IPS-18c (cell line): ENCODE measurements around the gene PACRG.

ENCODE experiments used
- H3K4me3 ChIP-seq: 2 replicates; pipeline ENCODE4 v1.7.0; 2013; ENCODE audit warnings: low read depth, mild to moderate bottlenecking, low read length, moderate library complexity; ENCODE audit not compliant: insufficient read depth
- H3K9me3 ChIP-seq: one replicate; pipeline ENCODE4 v1.6.1; 2013; ENCODE audit warnings: mild to moderate bottlenecking, low read length, moderate library complexity; ENCODE audit not compliant: control insufficient read depth, insufficient read depth

The PACRG gene

GRCh38 chr6:162873537-162873936, 145.8 kb downstream of the PACRG start:
- Histone ChIP-seq H3K9me3 (no peaks in the 10 kb centered on the region), H3K4me3 (no peak overlapping the region)

- no peaks in the 10 kb centered on the region for H3K9me3 ChIP-seq
Observed at GRCh38 chr6:162875070-162875469, 147.3 kb downstream of the PACRG start.

DNA sequence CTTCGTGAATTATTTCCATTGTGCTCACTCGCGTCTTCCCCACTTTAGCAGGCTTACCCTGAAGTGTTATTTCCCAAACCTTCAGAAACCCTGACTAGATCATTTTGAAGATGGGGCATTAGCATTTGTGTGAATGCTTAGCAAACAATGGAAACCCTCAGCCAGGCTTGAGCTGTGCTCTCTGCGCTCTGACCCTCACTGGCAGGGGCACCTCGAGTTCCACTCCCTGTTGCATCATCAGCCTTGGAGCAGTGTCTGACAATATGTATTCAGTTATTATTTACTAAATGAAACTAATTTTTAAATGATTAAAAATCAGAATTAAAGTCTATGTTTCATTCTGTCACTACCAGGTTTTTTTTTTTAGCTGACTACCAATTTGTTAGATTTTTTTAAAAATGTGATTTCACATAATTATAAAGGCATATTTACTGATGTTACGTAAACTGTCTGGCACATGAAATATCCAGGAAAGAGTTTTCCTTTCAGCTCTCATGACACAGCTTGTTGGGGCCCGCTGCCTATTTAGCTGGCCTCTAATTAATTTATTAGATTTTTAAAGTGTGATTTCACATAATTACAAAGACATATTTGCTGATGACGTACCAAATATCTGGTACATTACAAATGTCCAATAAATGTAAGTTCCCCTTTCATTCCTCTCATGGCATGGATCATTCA, 155.2 kb downstream of the PACRG start:
- Histone ChIP-seq H3K4me3 (no peak overlapping the region), H3K9me3 (peaks cover 2% of the 10 kb centered on the region)

More at GRCh38 chr6:162875070-162875469, 147.3 kb downstream of the PACRG start:
- no peak overlapping the region for H3K4me3 ChIP-seq

- H3K9me3 ChIP-seq, result peaks cover 2% of the 10 kb centered on the region
- H3K4me3 ChIP-seq, result no peak overlapping the region
Observed at GRCh38 chr6:162887981-162888689, 160.4 kb downstream of the PACRG start.

- peaks cover 2% of the 10 kb centered on the region for H3K9me3 ChIP-seq
- H3K4me3 ChIP-seq, result no peak overlapping the region
Observed at GRCh38 chr6:162889303-162889702, 161.5 kb downstream of the PACRG start.

GRCh38 chr6:162898011-162898410, 170.2 kb downstream of the PACRG start:
- H3K4me3 ChIP-seq, result no peak overlapping the region

DNA sequence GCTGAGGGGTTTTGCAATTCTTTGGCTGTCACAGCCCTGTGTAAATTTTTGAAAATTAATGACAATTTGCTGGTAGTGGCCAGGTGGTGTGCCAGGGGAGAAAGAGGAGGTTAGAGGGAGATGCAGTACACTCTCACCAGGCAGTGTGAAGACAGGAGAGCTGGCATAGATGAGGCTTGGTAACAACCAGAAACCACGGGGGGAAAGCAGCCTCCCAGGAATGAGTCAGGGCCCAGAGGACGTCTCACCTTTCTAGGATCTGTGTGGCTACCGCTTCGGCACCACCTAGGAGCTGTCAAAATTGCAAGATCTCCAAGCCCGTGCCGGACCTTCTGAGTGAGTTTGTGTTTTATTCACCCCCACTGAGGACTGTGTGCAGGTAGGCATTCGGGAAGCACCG, 171.4 kb downstream of the PACRG start:
- H3K4me3 ChIP-seq, result no peak overlapping the region
- H3K9me3 ChIP-seq, result no peaks in the 10 kb centered on the region

More at GRCh38 chr6:162898011-162898410, 170.2 kb downstream of the PACRG start:
- no peaks in the 10 kb centered on the region for H3K9me3 ChIP-seq

GRCh38 chr6:162900503-162900902, 172.7 kb downstream of the PACRG start:
- Histone ChIP-seq H3K9me3 (no peaks in the 10 kb centered on the region), H3K4me3 (no peak overlapping the region)

DNA sequence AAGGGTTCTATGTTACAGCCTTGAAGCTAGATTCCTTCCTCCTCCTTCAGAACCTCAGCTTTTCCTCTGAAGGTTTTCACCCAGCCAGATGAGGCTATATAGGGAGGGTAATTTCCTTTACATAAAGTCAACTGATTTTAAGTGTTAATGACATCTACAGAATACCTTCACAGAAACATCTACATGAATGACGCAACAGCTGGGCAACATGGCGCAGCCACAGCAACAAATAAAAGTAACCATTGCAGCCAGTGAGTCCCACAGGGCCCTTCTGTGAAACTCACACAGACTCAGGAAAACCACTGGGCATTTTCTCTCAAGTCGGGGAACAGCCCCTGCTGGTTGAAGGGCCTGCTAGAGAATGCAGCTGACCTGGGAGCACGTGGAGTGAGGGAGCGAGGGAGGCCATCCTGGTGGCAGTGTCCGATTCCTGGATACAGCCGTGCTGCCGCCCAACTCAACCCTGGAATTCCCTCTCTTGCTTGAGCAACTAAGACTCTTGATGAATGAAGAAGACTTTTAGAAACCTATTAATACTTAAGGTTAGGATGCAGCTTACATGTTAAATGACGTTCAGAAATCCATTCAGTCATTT, 176.4 kb downstream of the PACRG start:
- H3K4me3 ChIP-seq, result no peak overlapping the region
- H3K9me3 ChIP-seq, result no peaks in the 10 kb centered on the region

GRCh38 chr6:162906479-162906878, 178.7 kb downstream of the PACRG start:
- H3K9me3 ChIP-seq, result no peaks in the 10 kb centered on the region
- H3K4me3 ChIP-seq, result no peak overlapping the region

GRCh38 chr6:162907876-162908481, 180.2 kb downstream of the PACRG start:
- H3K9me3 ChIP-seq, result no peaks in the 10 kb centered on the region
- H3K4me3 ChIP-seq, result no peak overlapping the region

GRCh38 chr6:162913206-162913605, 185.4 kb downstream of the PACRG start:
- no peaks in the 10 kb centered on the region for H3K9me3 ChIP-seq
- H3K4me3 ChIP-seq, result no peak overlapping the region

- Histone ChIP-seq H3K9me3 (no peaks in the 10 kb centered on the region), H3K4me3 (no peak overlapping the region)
Observed at GRCh38 chr6:162917506-162917905, 189.7 kb downstream of the PACRG start.

GRCh38 chr6:162921062-162921461, 193.3 kb downstream of the PACRG start:
- Histone ChIP-seq H3K4me3 (no peak overlapping the region), H3K9me3 (no peaks in the 10 kb centered on the region)

GRCh38 chr6:162921510-162922040, 193.8 kb downstream of the PACRG start:
- Histone ChIP-seq H3K4me3 (no peak overlapping the region), H3K9me3 (no peaks in the 10 kb centered on the region)

DNA sequence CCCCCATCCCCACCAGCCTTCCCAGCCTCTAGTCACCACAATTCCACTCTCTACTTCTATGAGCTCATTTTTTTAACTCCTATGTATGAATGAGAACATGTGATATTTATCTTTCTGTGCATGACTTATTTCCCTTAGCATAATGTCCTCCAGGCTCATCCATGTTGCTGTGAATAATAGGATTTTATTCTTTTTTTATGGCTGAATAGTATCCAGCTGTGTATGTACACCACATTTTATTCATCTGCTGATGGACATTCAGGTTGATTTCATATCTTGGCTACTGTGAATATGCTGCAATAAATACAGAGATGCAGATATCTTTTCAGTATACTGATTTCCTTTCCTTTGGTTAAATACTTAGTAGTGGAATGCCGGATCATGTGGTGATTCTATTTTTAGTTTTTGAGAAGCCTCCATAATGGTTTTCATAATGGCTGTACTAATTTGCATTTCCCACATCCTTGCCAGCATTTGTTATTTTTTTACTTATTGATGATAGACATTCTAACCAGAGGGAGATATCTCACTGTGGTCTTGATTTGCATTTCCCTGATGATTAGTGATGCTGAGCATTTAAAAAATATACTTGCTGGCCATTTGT, 194.9 kb downstream of the PACRG start:
- H3K9me3 ChIP-seq, result no peaks in the 10 kb centered on the region

DNA sequence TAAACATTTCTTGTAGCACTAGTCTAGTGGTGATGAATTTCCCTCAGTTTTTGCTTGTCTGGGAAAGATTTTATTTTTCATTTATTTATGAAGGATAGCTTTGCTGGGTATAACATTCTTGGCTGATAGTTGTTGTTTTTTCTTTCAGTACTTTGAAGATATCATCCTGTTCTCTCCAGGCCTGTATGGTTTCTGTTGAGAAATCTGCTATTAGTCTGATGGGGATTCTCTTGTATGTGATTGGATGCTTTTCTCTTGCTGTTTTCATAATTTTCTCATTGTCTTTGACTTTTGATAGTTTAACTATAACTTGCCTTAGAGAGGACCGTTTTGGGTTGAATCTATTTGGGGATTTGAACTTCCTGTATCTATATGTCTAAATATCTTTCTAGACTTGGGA, 207.1 kb downstream of the PACRG start:
- Histone ChIP-seq H3K4me3 (no peak overlapping the region), H3K9me3 (peaks cover 3% of the 10 kb centered on the region)

More for the DNA sequence above, 194.9 kb downstream of the PACRG start:
- H3K4me3 ChIP-seq, result no peak overlapping the region
